ENCODE measurements around the gene CCDC102A.

Gene CCDC102A

DNA sequence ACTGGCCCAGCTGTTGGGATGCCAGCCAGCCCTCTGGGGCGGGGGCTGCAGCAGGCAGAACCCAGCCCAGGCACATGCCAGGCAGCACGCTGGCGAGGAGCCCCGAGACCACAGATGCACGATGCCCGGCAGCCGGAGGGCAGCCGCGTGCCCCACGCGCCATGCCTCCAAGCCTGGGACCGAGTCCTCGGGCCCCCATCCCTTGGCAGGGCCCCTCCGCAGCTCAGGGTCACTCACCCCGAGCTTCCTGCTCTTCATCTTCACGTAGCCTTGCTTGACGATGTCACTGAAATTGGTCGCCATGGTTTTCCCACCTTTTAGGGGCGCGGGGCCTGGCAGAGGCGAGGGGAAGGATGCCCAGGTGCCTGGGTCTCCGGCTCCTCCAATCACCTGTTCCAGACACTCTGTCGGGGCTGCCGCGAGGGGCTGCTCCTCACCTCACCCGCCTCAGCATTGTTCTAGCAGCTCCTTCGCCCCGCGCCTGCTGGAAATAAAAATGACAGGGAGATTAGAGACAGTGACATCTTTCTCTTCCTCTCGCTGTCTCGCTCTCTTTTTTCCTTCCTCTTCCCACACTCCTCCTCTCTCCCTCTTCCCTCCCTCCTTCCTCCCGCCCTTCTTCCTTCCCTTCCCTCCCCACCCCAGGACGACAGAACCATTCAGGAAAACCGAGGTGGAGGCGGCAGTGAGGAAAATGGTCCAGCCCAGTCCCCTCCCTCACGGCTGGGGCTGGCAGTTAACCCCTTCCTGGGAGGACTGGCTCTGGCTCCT is 57.0 kb downstream of the CCDC102A start:
- H3K4me1 ChIP-seq (ENCODE audit: control insufficient read depth in 2 of 2, insufficient read depth in 2 of 2, low read length in 2 of 2) = peaks cover 30 to 32% of the 10 kb centered on the region in 2 donors
- H3K9ac ChIP-seq (ENCODE audit: low read depth in 1 of 2, low read length in 2 of 2) = peak overlapping the region; percentile 65 to 76
- no peaks in the 10 kb centered on the region for H3K27me3 ChIP-seq (ENCODE audit: control insufficient read depth in 2 of 2, insufficient read depth in 2 of 2, low read length in 2 of 2)
- peak overlapping the region; percentile 70 to 76 for H3K4me3 ChIP-seq (ENCODE audit: low read length in 2 of 2)
- peak overlapping the region; percentile 91 to 92 for H3K27ac ChIP-seq (ENCODE audit: low read depth in 2 of 2, low read length in 2 of 2)
- peaks cover 6 to 14% of the 10 kb centered on the region in 2 donors for H3K36me3 ChIP-seq (ENCODE audit: control insufficient read depth in 2 of 2, insufficient read depth in 2 of 2, low read length in 2 of 2)
- H3K9me3 ChIP-seq (ENCODE audit: control insufficient read depth in 2 of 2, low read length in 2 of 2) = no peaks in the 10 kb centered on the region

DNA sequence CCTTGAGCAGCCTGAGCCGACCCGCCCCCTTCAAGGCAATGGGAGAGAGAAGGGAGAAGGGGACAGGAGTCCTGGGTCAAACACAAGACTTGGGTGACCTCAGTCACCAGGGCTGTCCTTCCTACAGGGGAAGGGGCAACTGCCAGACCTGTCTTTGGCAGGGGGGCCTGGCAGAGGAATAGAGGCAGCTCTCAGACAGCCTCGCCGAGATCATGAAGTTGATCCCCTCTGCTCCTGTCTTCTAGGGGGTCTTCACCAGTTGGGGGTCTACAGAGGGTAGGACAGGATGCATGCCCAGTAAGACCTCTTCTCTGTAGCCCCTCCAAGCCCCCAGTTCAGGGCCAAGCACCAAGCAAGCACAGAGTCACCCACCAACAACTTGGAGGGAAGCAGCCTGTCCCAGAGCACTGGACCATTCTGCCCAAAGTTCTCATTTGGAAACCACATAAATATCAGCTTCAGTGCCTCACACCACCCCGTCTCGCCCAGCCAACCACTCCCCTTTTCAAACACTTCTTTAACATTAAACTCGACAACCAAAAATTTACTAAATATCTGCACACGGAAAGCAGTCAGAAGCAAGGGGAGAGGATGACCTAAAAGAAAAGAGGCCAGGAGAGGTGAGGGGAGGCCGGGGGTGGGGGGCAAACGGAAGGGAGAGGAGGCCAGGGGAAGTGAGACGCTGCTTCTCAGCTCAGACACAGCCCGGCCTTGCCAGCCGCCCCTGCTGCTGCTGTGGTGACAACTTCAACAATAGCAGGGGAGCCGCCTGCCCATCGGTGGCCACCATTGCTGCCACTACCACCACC is 57.8 kb downstream of the CCDC102A start:
- Histone ChIP-seq H3K4me3 (ENCODE audit: low read length in 2 of 2) (peak overlapping the region; percentile 70 to 76), H3K27ac (ENCODE audit: low read depth in 2 of 2, low read length in 2 of 2) (peak overlapping the region; percentile 91 to 92), H3K4me1 (ENCODE audit: control insufficient read depth in 2 of 2, insufficient read depth in 2 of 2, low read length in 2 of 2) (peaks cover 29 to 30% of the 10 kb centered on the region in 2 donors), H3K27me3 (ENCODE audit: control insufficient read depth in 2 of 2, insufficient read depth in 2 of 2, low read length in 2 of 2) (no peaks in the 10 kb centered on the region), H3K9ac (ENCODE audit: low read depth in 1 of 2, low read length in 2 of 2) (peak overlapping the region; percentile 65 to 76), H3K9me3 (ENCODE audit: control insufficient read depth in 2 of 2, low read length in 2 of 2) (no peaks in the 10 kb centered on the region), H3K36me3 (ENCODE audit: control insufficient read depth in 2 of 2, insufficient read depth in 2 of 2, low read length in 2 of 2) (peaks cover 13 to 22% of the 10 kb centered on the region in 2 donors)

DNA sequence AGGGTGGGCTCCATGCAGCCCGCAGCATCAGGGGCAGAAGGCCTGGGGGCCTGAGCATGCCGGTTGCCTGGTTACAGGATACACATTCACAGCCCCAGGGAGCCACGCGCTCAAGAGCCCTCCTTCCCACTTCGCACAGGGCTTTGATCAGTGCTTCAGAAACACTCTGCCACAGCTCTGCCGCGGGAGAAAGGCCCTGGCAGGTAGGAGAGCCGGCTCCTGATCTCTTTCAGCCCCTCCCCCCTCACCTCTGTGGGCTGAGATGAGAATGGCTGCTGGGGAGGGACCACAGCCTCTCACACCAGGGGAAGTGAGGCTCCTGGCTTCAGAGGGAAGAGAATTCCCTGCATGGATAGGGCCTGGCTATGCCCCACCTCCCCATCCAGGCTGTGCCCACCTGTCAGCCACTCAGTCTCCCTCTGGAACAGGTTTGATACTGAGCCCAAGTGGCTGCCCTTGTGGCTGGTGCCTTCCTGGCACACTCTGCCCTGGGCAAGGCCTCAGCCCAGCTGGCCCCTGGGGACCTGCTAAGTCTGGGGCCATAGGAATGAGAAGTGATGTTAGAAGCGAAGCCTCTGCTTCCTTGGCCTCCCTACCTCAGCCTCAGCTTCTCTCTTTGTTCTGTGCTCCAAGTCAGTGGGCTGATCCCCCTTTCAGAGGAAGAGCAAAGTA is 58.7 kb downstream of the CCDC102A start:
- H3K4me1 ChIP-seq (ENCODE audit: control insufficient read depth in 2 of 2, insufficient read depth in 2 of 2, low read length in 2 of 2) = peaks cover 30% of the 10 kb centered on the region in 2 donors
- no peak overlapping the region for H3K27ac ChIP-seq (ENCODE audit: low read depth in 2 of 2, low read length in 2 of 2)
- no peak overlapping the region for H3K4me3 ChIP-seq (ENCODE audit: low read length in 2 of 2)
- H3K9me3 ChIP-seq (ENCODE audit: control insufficient read depth in 2 of 2, low read length in 2 of 2) = no peaks in the 10 kb centered on the region
- H3K36me3 ChIP-seq (ENCODE audit: control insufficient read depth in 2 of 2, insufficient read depth in 2 of 2, low read length in 2 of 2) = peaks cover 21 to 27% of the 10 kb centered on the region in 2 donors
- no peaks in the 10 kb centered on the region for H3K27me3 ChIP-seq (ENCODE audit: control insufficient read depth in 2 of 2, insufficient read depth in 2 of 2, low read length in 2 of 2)
- H3K9ac ChIP-seq (ENCODE audit: low read depth in 1 of 2, low read length in 2 of 2) = no peak overlapping the region

DNA sequence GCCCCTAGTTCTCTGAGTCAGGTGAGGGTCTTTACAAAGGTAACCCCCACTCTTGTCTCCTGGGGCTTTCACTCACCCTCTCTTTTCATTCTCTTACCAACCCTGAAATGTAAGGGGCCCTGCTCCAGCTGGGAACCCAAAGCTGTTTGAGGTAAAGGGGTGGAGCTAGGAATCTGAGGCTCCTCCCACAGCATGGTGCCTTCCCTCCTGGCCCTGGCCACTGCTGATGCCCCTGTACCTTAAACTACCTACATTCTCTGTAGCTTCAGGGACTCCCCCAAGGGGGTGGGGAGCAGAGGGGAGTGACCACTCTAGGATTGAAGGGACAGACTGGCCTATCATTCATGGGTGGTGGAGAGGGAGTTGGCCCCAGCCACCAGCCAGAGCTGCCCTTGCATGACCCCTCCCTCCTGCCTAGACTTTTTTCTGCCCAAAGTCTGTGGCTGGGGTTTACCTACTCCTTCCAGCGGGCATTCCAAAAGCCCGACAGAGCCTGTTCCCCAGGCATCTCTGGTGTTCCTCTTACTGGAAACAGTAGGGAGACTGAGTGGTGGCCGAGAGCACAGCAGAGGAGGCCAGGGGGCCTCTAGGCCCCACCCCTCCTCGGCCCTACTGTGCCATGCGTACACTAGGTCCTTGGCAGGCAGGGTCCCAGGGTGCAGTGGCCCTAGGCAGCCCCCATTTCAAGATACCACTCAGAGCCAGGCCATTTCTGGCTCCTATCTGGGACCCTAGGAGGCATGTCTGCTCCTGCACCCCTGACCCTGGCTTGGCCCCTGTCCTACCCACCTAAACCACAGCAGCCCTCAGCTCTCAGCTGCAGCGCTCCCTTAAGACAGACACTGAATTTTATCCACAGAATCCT is 59.6 kb downstream of the CCDC102A start:
- H3K9ac ChIP-seq (ENCODE audit: low read depth in 1 of 2, low read length in 2 of 2) = no peak overlapping the region
- H3K9me3 ChIP-seq (ENCODE audit: control insufficient read depth in 2 of 2, low read length in 2 of 2) = no peaks in the 10 kb centered on the region
- peaks cover 25 to 31% of the 10 kb centered on the region in 2 donors for H3K36me3 ChIP-seq (ENCODE audit: control insufficient read depth in 2 of 2, insufficient read depth in 2 of 2, low read length in 2 of 2)
- no peak overlapping the region for H3K27ac ChIP-seq (ENCODE audit: low read depth in 2 of 2, low read length in 2 of 2)
- no peaks in the 10 kb centered on the region for H3K27me3 ChIP-seq (ENCODE audit: control insufficient read depth in 2 of 2, insufficient read depth in 2 of 2, low read length in 2 of 2)
- no peak overlapping the region for H3K4me3 ChIP-seq (ENCODE audit: low read length in 2 of 2)
- H3K4me1 ChIP-seq (ENCODE audit: control insufficient read depth in 2 of 2, insufficient read depth in 2 of 2, low read length in 2 of 2) = peaks cover 35 to 39% of the 10 kb centered on the region in 2 donors

DNA sequence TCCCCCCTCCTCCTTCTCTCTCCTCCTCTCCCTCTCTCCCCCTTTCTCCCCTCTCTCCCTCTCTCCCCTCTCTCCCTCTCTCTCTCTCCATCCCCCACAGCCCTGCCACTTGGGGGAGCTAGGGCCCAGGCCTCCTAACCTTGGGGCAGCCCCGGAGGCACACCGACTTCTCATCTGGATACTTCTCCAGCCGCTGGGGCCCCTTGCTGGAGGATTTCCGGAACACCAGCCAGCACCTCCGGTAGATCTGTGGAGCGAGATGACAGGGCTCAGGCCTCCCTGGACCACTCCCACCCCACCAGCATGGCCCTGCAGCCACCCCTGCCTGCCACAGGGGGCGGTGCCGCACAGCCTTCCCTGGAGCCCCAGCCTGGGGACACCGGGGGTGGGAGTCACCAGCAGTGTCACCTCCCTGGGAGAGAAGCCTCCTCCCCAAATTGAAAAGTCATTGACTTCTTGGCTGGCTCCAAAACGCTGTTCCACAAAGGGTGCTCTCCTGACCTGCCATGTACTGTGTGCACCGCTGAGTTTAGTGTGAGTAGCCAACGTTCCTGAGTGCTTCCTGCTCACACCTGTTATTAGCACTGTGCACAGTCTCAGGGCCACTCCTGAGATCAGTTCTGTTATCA is 60.5 kb downstream of the CCDC102A start:
- Histone ChIP-seq H3K9me3 (ENCODE audit: control insufficient read depth in 2 of 2, low read length in 2 of 2) (no peaks in the 10 kb centered on the region), H3K36me3 (ENCODE audit: control insufficient read depth in 2 of 2, insufficient read depth in 2 of 2, low read length in 2 of 2) (peaks cover 31 to 37% of the 10 kb centered on the region in 2 donors), H3K9ac (ENCODE audit: low read depth in 1 of 2, low read length in 2 of 2) (no peak overlapping the region), H3K27me3 (ENCODE audit: control insufficient read depth in 2 of 2, insufficient read depth in 2 of 2, low read length in 2 of 2) (no peaks in the 10 kb centered on the region), H3K4me1 (ENCODE audit: control insufficient read depth in 2 of 2, insufficient read depth in 2 of 2, low read length in 2 of 2) (peaks cover 39 to 45% of the 10 kb centered on the region in 2 donors), H3K4me3 (ENCODE audit: low read length in 2 of 2) (no peak overlapping the region), H3K27ac (ENCODE audit: low read depth in 2 of 2, low read length in 2 of 2) (no peak overlapping the region)

DNA sequence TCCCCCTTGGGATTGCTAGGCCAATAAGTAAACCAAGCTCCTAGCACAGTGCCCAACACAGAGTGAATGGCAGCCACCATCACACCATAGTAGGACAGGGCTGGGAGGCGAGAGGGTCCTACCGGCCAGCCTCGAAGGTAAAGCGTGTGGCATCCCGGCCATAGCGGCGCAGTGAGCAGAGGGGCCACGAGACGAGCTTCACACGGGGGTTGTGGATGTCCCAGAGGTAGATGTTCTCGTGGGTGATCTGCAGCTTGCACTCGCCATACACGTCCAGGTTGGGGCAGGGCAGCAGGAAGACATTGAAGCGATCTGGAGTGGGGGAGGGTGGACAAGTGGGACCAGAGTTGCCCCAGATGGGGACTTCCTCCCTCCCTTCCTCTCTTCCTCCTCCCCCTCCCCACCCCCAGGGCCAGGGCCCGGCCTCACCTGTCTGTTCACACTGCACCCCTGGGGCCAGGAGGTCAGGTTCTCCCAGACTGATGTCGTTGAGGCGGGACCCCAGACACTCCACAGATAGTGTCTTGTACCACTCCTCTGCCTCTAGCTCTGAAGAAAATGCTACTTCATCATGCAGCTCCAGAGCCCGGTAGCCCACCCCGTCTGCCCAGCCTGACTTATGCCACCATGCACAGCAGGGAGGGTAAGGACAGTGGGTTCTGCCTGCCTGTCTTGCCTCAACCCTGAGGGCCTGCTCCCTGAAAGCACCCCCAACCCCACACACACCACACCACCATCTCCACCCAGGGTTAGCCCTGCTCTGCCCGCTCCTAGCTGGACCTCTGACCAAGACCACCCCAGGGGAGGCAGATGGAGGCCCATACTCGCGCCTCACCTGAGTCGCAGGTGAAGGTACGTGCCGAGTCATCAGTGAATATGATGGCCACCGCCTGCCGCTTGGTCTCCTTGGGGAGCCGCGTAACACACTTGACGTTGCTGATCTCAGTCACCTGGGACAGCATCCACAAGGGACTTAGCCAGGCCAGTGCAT is 61.4 kb downstream of the CCDC102A start:
- Histone ChIP-seq H3K4me1 (ENCODE audit: control insufficient read depth in 2 of 2, insufficient read depth in 2 of 2, low read length in 2 of 2) (peaks cover 41 to 46% of the 10 kb centered on the region in 2 donors), H3K36me3 (ENCODE audit: control insufficient read depth in 2 of 2, insufficient read depth in 2 of 2, low read length in 2 of 2) (peaks cover 40 to 45% of the 10 kb centered on the region in 2 donors), H3K9me3 (ENCODE audit: control insufficient read depth in 2 of 2, low read length in 2 of 2) (no peaks in the 10 kb centered on the region), H3K9ac (ENCODE audit: low read depth in 1 of 2, low read length in 2 of 2) (no peak overlapping the region), H3K27ac (ENCODE audit: low read depth in 2 of 2, low read length in 2 of 2) (no peak overlapping the region), H3K4me3 (ENCODE audit: low read length in 2 of 2) (no peak overlapping the region), H3K27me3 (ENCODE audit: control insufficient read depth in 2 of 2, insufficient read depth in 2 of 2, low read length in 2 of 2) (no peaks in the 10 kb centered on the region)

DNA sequence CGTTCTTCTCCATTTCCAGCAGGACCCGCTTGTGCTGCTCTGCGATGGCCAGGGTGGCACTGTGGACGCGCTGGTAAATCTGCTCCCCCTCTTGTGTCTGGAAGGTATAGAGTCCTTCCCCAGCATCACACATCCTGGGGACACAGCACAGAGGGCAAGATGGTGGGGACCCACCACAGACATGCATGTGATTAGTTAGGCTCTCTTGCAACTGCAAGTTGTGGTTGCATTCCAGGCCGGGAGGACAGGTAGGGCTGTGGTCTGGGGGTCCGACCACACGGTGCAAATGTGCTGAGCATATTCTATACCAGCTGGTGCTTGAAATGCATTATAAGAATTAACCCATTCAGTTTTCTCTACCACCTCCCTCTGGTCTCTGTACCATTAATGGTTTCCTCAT is 62.5 kb downstream of the CCDC102A start:
- Histone ChIP-seq H3K4me3 (ENCODE audit: low read length in 2 of 2) (no peak overlapping the region), H3K27me3 (ENCODE audit: control insufficient read depth in 2 of 2, insufficient read depth in 2 of 2, low read length in 2 of 2) (no peaks in the 10 kb centered on the region), H3K27ac (ENCODE audit: low read depth in 2 of 2, low read length in 2 of 2) (no peak overlapping the region), H3K9me3 (ENCODE audit: control insufficient read depth in 2 of 2, low read length in 2 of 2) (no peaks in the 10 kb centered on the region), H3K36me3 (ENCODE audit: control insufficient read depth in 2 of 2, insufficient read depth in 2 of 2, low read length in 2 of 2) (peaks cover 51 to 56% of the 10 kb centered on the region in 2 donors), H3K9ac (ENCODE audit: low read depth in 1 of 2, low read length in 2 of 2) (no peak overlapping the region), H3K4me1 (ENCODE audit: control insufficient read depth in 2 of 2, insufficient read depth in 2 of 2, low read length in 2 of 2) (peaks cover 36 to 37% of the 10 kb centered on the region in 2 donors)

DNA sequence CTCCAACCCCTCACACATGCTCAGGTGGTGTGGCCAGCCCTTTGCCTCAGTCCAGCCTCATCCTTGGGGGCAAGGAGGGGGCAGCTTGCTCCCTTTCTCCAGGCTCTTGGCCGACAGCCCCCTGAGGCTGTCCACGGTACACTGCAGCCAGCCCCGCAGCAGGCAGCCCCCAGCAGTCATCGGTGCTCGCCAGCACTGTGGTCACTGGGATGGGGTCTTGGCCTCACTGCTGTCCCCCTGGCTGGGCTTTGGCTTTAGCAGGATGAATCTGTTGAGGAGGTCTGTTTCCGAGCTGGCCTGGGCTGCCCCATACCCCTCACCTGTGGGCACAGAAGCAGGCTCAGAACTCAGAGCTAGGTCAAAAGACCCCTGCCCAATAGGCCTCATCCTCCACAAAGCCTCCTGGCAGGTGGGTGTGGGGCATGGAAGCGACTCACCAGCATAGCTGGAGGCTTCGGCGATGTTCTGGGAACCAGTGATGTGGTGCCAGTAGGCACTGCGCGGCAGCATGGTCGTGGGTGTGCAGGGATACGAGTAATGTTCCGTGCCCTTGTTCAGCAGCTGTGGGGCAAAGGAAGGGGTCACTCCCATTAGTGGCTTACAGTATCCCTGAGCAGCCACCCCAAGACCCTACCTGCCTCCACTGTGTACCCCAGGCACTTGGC is 63.1 kb downstream of the CCDC102A start:
- Histone ChIP-seq H3K27ac (ENCODE audit: low read depth in 2 of 2, low read length in 2 of 2) (no peak overlapping the region), H3K9ac (ENCODE audit: low read depth in 1 of 2, low read length in 2 of 2) (no peak overlapping the region), H3K36me3 (ENCODE audit: control insufficient read depth in 2 of 2, insufficient read depth in 2 of 2, low read length in 2 of 2) (peaks cover 55 to 60% of the 10 kb centered on the region in 2 donors), H3K4me1 (ENCODE audit: control insufficient read depth in 2 of 2, insufficient read depth in 2 of 2, low read length in 2 of 2) (peaks cover 31 to 33% of the 10 kb centered on the region in 2 donors), H3K4me3 (ENCODE audit: low read length in 2 of 2) (no peak overlapping the region), H3K27me3 (ENCODE audit: control insufficient read depth in 2 of 2, insufficient read depth in 2 of 2, low read length in 2 of 2) (no peaks in the 10 kb centered on the region), H3K9me3 (ENCODE audit: control insufficient read depth in 2 of 2, low read length in 2 of 2) (no peaks in the 10 kb centered on the region)
